ENCODE measurements around the gene RAB11FIP3. TPM values are rescaled to one million over a fixed set of nuclear protein-coding genes. Genes with fewer than 3 reads are reported as not detected.

Gene RAB11FIP3
- total and polyA plus RNA-seq, 10 of the 15 experiments (the other 5 are each of a cell fraction or from before 2014, with no cell fraction given): 1.2 to 27.3 (median 7.7) TPM

DNA sequence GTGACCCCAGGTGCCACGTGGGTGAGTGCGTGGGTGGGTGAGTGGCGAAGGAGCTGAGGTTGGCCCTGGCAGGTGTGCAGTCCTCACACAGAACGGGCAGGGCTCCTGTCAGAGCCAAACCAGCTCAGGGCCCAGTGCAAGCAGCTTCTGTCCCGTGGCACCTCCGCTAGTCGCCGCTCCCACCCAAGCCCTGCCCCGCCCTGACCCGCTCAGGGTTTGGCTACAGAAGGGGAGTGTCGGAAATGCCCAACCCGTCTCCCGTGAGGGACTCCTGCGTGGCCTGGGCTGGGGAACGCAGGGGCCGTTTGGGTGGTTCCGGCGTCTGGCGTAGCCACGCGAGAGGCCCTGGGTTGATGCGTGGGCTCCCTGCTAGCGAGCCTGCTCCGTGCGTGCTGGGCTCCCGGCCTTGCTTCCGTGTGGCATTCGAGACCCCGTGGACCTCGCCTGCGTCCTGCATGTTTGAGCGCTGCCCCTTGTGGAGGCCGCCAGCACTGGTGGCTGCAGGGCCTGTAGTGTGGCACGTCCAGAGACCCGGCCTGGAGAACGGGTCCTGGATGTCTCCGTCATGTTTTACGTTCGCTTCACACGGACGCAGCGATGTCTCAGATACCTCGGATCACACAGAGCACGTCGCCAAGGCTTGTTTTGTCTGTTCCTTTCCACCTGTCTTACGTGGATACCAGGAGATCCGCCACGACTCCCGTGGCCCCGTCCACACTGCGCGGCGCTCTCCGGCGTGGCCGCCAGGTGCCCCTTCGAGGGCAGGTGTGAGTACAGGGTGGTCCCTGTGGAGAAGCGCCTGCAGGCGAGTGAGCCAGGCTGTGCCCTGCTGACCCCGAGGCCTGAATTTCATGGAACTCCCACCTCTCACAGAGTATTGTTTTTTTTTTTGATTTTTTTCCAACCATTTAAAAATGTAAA is 112.2 kb downstream of the RAB11FIP3 start (continued):
- TF ChIP-seq, protein P1, sequence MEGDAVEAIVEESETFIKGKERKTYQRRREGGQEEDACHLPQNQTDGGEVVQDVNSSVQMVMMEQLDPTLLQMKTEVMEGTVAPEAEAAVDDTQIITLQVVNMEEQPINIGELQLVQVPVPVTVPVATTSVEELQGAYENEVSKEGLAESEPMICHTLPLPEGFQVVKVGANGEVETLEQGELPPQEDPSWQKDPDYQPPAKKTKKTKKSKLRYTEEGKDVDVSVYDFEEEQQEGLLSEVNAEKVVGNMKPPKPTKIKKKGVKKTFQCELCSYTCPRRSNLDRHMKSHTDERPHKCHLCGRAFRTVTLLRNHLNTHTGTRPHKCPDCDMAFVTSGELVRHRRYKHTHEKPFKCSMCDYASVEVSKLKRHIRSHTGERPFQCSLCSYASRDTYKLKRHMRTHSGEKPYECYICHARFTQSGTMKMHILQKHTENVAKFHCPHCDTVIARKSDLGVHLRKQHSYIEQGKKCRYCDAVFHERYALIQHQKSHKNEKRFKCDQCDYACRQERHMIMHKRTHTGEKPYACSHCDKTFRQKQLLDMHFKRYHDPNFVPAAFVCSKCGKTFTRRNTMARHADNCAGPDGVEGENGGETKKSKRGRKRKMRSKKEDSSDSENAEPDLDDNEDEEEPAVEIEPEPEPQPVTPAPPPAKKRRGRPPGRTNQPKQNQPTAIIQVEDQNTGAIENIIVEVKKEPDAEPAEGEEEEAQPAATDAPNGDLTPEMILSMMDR (IDR thresholded peaks at IDR 0.05 in 2 of 3, conservative IDR thresholded peaks at IDR 0.05 in 1 of 3; ENCODE audit: control insufficient read depth in 2 of 3, extremely low read depth in 1 of 3, insufficient read depth in 1 of 3, low read depth in 3 of 3, low read length in 3 of 3): 0 out of 6 replicates have a peak, but pooled peaks of 1 of the 3 experiments have one; percentile 13

DNA sequence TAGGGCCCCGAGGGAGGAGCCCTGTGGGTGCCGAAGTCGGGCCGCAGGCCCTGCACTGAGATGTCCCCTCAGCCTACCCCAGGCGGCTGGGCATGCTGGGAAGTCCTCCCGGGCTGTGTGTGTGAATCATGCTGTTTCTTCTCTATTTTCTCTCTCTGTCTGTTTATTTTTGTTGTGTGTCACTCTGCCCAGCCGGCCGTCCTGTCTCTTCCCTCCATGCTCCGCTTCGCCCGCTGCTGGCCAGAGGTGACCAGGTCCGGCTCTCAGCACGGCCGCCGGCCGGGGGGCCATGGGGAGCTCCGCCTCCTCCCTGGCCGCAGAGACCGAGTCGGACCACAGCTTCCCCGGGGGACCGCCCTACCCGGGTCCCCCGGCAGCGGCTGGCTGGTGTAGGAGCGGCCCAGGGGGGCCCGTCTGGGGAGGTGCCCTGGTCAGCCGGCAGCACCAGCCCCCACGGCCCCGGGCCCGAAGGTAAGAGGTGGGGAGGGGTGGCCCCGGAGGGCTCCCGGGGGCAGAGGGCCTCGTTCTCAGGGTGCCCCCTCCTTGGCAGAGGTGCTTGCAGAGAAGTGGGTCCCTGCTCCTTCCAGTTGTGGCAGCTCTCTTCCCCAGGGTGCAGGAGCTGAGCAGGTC is 114.6 kb downstream of the RAB11FIP3 start:
- SMC1A ChIA-PET (ENCODE audit: uncharacterized antibody, unreplicated experiment): no interaction called here
- Histone ChIP-seq H3K4me1 (ENCODE audit: control insufficient read depth, insufficient read depth, low read length) (no peaks in the 10 kb centered on the region), H3K27ac (ENCODE audit: control insufficient read depth, insufficient read depth) (no peak overlapping the region), H3K4me3 (no peak overlapping the region), H2AFZ (ENCODE audit: control insufficient read depth, low read depth, low read length) (no peak overlapping the region), H3K9me3 (replicated peaks; ENCODE audit: control insufficient read depth, insufficient read depth, low read length) (no peaks in the 10 kb centered on the region), H3K4me2 (ENCODE audit: control insufficient read depth, insufficient read depth) (no peak overlapping the region), H3K36me3 (ENCODE audit: control insufficient read depth in 2 of 2, insufficient read depth in 2 of 2, low read length in 1 of 2) (peaks cover 0 to 25% of the 10 kb centered on the region in 2 experiments; a peak in 2 of 4 replicates), H4K20me1 (ENCODE audit: control insufficient read depth, insufficient read depth) (no peaks in the 10 kb centered on the region), H3K27me3 (replicated peaks in 1 of 2; ENCODE audit: control insufficient read depth in 2 of 2, insufficient read depth in 2 of 2, low read length in 1 of 2) (no peaks in the 10 kb centered on the region), H3K9ac (ENCODE audit: control insufficient read depth, insufficient read depth, low read length) (no peak overlapping the region), H3K79me2 (ENCODE audit: control insufficient read depth, insufficient read depth, low read length) (no peaks in the 10 kb centered on the region; the same call in none of the 2 replicates)
- no peak for TF ChIP-seq ZSCAN29 (IDR thresholded peaks at IDR 0.05)
- intact Hi-C loops (cut with micrococcal nuclease; ENCODE audit: unreplicated experiment): no loop called here
- 96% methylated on average over 27 of the region's 34 CpGs for WGBS (ENCODE audit: insufficient coverage, insufficient replicate concordance, low lambda C conversion rate, missing lambda C conversion rate)
- in situ Hi-C loops (cut with MboI): no loop called here
- no peak for DNase-seq (ENCODE audit: low read depth, low spot score)
- no peak for ATAC-seq
- CTCF ChIA-PET: interaction anchor here (1.1 kb wide), 1 partner anchor 9 kb away, joined by 3 read pairs; no protein-coding TSS in a partner anchor
- BruUV-seq (replicated peaks): no TSS peak
- FAIRE-seq: no peak
- POLR2A ChIA-PET: no interaction called here
- RAD21 ChIA-PET (ENCODE audit: unreplicated experiment): no interaction called here
